GM18526 (cell line): ENCODE measurements around the gene CDX1.

Source experiments
- POLR2A ChIP-seq: IDR thresholded peaks from 3 replicates; pipeline ENCODE4 v1.6.1; 2011; ENCODE audit not compliant: insufficient read length; ENCODE audit errors: extremely low read depth

Gene CDX1

GRCh38 chr5:150138551-150139265 is 27.9 kb upstream of the CDX1 start:
- no peak for TF ChIP-seq POLR2A

- TF ChIP-seq POLR2A, result no peak
These were observed 27.2 kb upstream of the CDX1 start for GRCh38 chr5:150139334-150139733.

GRCh38 chr5:150140830-150141229 is 25.7 kb upstream of the CDX1 start:
- no peak for TF ChIP-seq POLR2A

GRCh38 chr5:150141544-150142184 is 24.9 kb upstream of the CDX1 start:
- no peak for TF ChIP-seq POLR2A

- no peak for TF ChIP-seq POLR2A
These were observed 24.2 kb upstream of the CDX1 start for GRCh38 chr5:150142185-150142958.

GRCh38 chr5:150142959-150143349 is 23.6 kb upstream of the CDX1 start:
- no peak for TF ChIP-seq POLR2A

- no peak for TF ChIP-seq POLR2A
These were observed 23.0 kb upstream of the CDX1 start for GRCh38 chr5:150143350-150144245.

GRCh38 chr5:150144246-150144801 is 22.3 kb upstream of the CDX1 start:
- TF ChIP-seq POLR2A, result no peak

- no peak for TF ChIP-seq POLR2A
These were observed 21.7 kb upstream of the CDX1 start for GRCh38 chr5:150144879-150145278.

GRCh38 chr5:150146235-150146634 is 20.3 kb upstream of the CDX1 start:
- TF ChIP-seq POLR2A, result no peak

- TF ChIP-seq POLR2A, result no peak
These were observed 19.5 kb upstream of the CDX1 start for GRCh38 chr5:150146862-150147601.

GRCh38 chr5:150147670-150148069 is 18.9 kb upstream of the CDX1 start:
- no peak for TF ChIP-seq POLR2A

- no peak for TF ChIP-seq POLR2A
These were observed 18.3 kb upstream of the CDX1 start for GRCh38 chr5:150148117-150148927.
